Spleen (tissue), 7 donors: ENCODE results near the gene CA11.
"Not testable (repeated sequence)": the region's sequence is repeated elsewhere in the genome, so short reads cannot be mapped to it uniquely, and the experiment has no call there.

ENCODE experiments used
- POLR2A ChIP-seq, 3 donors: fragments of 450-650 bp; IDR thresholded peaks; one replicate each; pipeline ENCODE4 v1.5.1; 2017; ENCODE audit warnings: antibody characterized with exemption in 3 of 3, mild to moderate bottlenecking in 1 of 3
- POLR2AphosphoS5 ChIP-seq, 3 donors: sonication (generic); formaldehyde crosslinking; IDR thresholded peaks; one replicate each; pipeline ENCODE4 v1.5.1; 2017; ENCODE audit warnings: antibody characterized with exemption in 3 of 3
- TF ChIP-seq, protein P1 (sequence below), 11 experiments: fragments of 200-600 bp in 7 of 11; fragments of 450-650 bp in 4 of 11; sonication (generic) in 4 of 11; IDR thresholded peaks in 8 of 11; conservative IDR thresholded peaks in 3 of 11; 1 replicate in 7 of 11; 2 replicates in 4 of 11; pipeline versions ENCODE4 v1.4.0 to v1.8.0; 2016 to 2021; ENCODE audit warnings: antibody characterized with exemption in 11 of 11, inconsistent platforms in 4 of 11, mild to moderate bottlenecking in 1 of 11
- donor health status: DM: no; HTN: no; CAD: no; lungs with moderate emphysema.
- donor health status: DM: no; HTN: no; CAD: no.
- donor health status: DM: no; HTN: no; CAD: no.

DNA sequence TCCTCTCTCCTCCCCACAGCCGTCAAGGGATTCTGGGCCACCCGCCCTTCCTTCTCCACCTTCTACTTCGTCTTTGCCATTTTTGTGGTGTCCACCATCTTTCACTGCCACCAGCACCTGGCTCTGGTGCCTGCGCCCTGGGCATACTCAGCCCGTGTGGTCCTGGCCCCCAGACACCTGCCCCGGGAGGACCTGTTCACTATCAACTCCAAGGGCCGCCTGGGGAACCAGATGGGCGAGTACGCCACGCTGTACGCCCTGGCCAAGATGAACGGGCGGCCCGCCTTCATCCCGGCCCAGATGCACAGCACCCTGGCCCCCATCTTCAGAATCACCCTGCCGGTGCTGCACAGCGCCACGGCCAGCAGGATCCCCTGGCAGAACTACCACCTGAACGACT lies 34.0 kb upstream of the CA11 start:
- TF ChIP-seq, protein P1, sequence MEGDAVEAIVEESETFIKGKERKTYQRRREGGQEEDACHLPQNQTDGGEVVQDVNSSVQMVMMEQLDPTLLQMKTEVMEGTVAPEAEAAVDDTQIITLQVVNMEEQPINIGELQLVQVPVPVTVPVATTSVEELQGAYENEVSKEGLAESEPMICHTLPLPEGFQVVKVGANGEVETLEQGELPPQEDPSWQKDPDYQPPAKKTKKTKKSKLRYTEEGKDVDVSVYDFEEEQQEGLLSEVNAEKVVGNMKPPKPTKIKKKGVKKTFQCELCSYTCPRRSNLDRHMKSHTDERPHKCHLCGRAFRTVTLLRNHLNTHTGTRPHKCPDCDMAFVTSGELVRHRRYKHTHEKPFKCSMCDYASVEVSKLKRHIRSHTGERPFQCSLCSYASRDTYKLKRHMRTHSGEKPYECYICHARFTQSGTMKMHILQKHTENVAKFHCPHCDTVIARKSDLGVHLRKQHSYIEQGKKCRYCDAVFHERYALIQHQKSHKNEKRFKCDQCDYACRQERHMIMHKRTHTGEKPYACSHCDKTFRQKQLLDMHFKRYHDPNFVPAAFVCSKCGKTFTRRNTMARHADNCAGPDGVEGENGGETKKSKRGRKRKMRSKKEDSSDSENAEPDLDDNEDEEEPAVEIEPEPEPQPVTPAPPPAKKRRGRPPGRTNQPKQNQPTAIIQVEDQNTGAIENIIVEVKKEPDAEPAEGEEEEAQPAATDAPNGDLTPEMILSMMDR (IDR thresholded peaks at IDR 0.05 in 8 of 11, conservative IDR thresholded peaks at IDR 0.05 in 3 of 11), result not testable (repeated sequence)
- not testable (repeated sequence) for TF ChIP-seq POLR2AphosphoS5, POLR2A (IDR thresholded peaks at IDR 0.05)
